ENCODE results near the gene SRRD.

SRRD gene

GRCh38 chr22:26443901-26444690 lies 39.6 kb upstream of the SRRD start:
- Histone ChIP-seq H3K36me3 (ENCODE audit: insufficient read depth) (no peaks in the 10 kb centered on the region), H3K4me2 (no peak overlapping the region), H3K27me3 (ENCODE audit: insufficient read depth, low read depth) (no peaks in the 10 kb centered on the region), H3K79me2 (ENCODE audit: insufficient read depth, low read depth) (no peaks in the 10 kb centered on the region), H2AFZ (ENCODE audit: low read depth) (no peak overlapping the region), H3K27ac (no peak overlapping the region), H3K9ac (no peak overlapping the region), H4K20me1 (ENCODE audit: insufficient read depth) (no peaks in the 10 kb centered on the region), H3K4me1 (ENCODE audit: low read depth, poor library complexity, severe bottlenecking) (no peaks in the 10 kb centered on the region), H3K4me3 (IDR thresholded peaks at IDR 0.05; ENCODE audit: insufficient read depth, low read depth, low read length) (no peak overlapping the region)
- TF ChIP-seq CTCF (conservative IDR thresholded peaks at IDR 0.05; ENCODE audit: low read depth, low read length) = no peak

DNA sequence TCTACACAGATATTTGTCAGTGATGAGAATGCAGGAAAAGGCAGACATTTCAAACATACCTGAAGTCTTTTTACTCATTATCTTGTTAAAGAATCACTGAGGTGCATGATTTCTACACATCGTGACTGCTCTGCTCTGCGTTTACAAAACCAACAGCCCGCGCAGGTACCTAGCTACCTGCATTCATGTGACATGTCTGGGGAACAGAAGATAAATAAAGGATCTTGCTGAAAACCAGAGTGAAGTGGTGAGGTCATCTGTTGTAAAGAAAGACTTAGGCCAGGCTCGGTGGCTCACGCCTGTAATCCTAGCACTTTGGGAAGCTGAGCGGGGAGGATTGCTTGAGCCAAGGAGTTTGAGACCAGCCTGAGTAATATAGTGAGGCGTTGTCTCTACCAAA lies 38.9 kb upstream of the SRRD start:
- H3K4me1 ChIP-seq (ENCODE audit: low read depth, poor library complexity, severe bottlenecking) = no peaks in the 10 kb centered on the region
- H2AFZ ChIP-seq (ENCODE audit: low read depth) = no peak overlapping the region
- H4K20me1 ChIP-seq (ENCODE audit: insufficient read depth) = no peaks in the 10 kb centered on the region
- no peak overlapping the region for H3K9ac ChIP-seq
- no peak overlapping the region for H3K27ac ChIP-seq
- no peaks in the 10 kb centered on the region for H3K36me3 ChIP-seq (ENCODE audit: insufficient read depth)
- H3K27me3 ChIP-seq (ENCODE audit: insufficient read depth, low read depth) = no peaks in the 10 kb centered on the region
- H3K4me3 ChIP-seq (IDR thresholded peaks at IDR 0.05; ENCODE audit: insufficient read depth, low read depth, low read length) = no peak overlapping the region
- no peak overlapping the region for H3K4me2 ChIP-seq
- no peaks in the 10 kb centered on the region for H3K79me2 ChIP-seq (ENCODE audit: insufficient read depth, low read depth)
- no peak for TF ChIP-seq CTCF (conservative IDR thresholded peaks at IDR 0.05; ENCODE audit: low read depth, low read length)

- Histone ChIP-seq H2AFZ (ENCODE audit: low read depth) (no peak overlapping the region), H4K20me1 (ENCODE audit: insufficient read depth) (no peaks in the 10 kb centered on the region), H3K4me3 (IDR thresholded peaks at IDR 0.05; ENCODE audit: insufficient read depth, low read depth, low read length) (no peak overlapping the region), H3K4me1 (ENCODE audit: low read depth, poor library complexity, severe bottlenecking) (no peaks in the 10 kb centered on the region), H3K79me2 (ENCODE audit: insufficient read depth, low read depth) (no peaks in the 10 kb centered on the region), H3K27me3 (ENCODE audit: insufficient read depth, low read depth) (no peaks in the 10 kb centered on the region), H3K27ac (no peak overlapping the region), H3K36me3 (ENCODE audit: insufficient read depth) (no peaks in the 10 kb centered on the region), H3K9ac (no peak overlapping the region), H3K4me2 (no peak overlapping the region)
- TF ChIP-seq CTCF (conservative IDR thresholded peaks at IDR 0.05; ENCODE audit: low read depth, low read length) = no peak
These were observed 38.0 kb upstream of the SRRD start for GRCh38 chr22:26445577-26446275.

DNA sequence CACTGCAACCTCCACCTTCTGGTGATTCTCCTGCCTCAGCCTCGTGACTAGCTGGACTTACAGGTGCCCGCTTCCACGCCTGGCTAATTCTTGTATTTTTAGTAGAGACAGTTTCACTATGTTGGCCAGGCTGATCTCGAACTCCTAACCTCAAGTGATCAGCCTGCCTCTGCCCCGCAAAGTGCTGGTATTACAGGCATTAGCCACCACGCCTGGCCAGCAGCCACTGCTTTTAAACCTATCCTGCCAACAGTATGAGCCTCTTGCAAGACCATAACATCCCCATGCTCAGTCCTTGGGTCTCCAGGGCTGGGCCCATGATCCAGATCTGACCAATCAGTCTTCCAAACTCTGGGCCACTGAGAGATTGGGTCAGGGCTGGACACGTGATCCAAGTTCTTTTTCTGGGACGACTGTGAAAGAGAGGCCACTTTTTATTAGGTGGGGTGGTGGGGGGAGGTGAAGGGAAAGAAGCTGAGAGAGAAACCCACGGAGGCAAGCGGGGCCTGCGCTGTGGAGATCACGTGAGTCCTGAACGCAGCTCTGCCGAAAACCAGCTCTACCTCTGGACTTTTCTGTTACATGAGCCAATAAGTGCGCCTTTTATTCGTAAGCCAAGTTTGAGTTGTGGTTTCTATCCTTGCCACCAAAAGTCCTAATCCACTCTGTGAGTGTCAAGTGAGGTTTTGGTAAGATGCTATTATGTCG lies 36.7 kb upstream of the SRRD start:
- Histone ChIP-seq H3K9ac (no peak overlapping the region), H4K20me1 (ENCODE audit: insufficient read depth) (no peaks in the 10 kb centered on the region), H3K79me2 (ENCODE audit: insufficient read depth, low read depth) (no peaks in the 10 kb centered on the region), H3K4me3 (IDR thresholded peaks at IDR 0.05; ENCODE audit: insufficient read depth, low read depth, low read length) (no peak overlapping the region), H3K27me3 (ENCODE audit: insufficient read depth, low read depth) (no peaks in the 10 kb centered on the region), H3K36me3 (ENCODE audit: insufficient read depth) (no peaks in the 10 kb centered on the region), H3K27ac (no peak overlapping the region), H3K4me2 (no peak overlapping the region), H3K4me1 (ENCODE audit: low read depth, poor library complexity, severe bottlenecking) (no peaks in the 10 kb centered on the region), H2AFZ (ENCODE audit: low read depth) (no peak overlapping the region)
- no peak for TF ChIP-seq CTCF (conservative IDR thresholded peaks at IDR 0.05; ENCODE audit: low read depth, low read length)
